ENCODE measurements around the gene CYP26B1. TPM values are rescaled to one million over a fixed set of nuclear protein-coding genes. Genes with fewer than 3 reads are reported as not detected.

CYP26B1 gene
- total RNA-seq, 1 donor from 2014 or later, result 1.2 TPM

GRCh38 chr2:72183016-72183415 lies 35.4 kb upstream of the CYP26B1 start:
- peaks cover under 1% of the 10 kb centered on the region for H3K9me3 Mint-ChIP-seq (ENCODE audit: unreplicated experiment)
- no peak for TF ChIP-seq CTCF (IDR thresholded peaks at IDR 0.05; ENCODE audit: unreplicated experiment)
- H3K27ac Mint-ChIP-seq (ENCODE audit: unreplicated experiment), result no peak overlapping the region
- H3K4me3 Mint-ChIP-seq (ENCODE audit: unreplicated experiment), result no peak overlapping the region
- no peak for DNase-seq (ENCODE audit: low spot score)
- H3K4me1 Mint-ChIP-seq (ENCODE audit: unreplicated experiment), result peaks cover 3% of the 10 kb centered on the region
- H3K27me3 Mint-ChIP-seq (ENCODE audit: unreplicated experiment), result no peaks in the 10 kb centered on the region
- H3K36me3 Mint-ChIP-seq (ENCODE audit: low read depth, unreplicated experiment), result peaks cover 9% of the 10 kb centered on the region

- no peak overlapping the region for H3K27ac Mint-ChIP-seq (ENCODE audit: unreplicated experiment)
- H3K36me3 Mint-ChIP-seq (ENCODE audit: low read depth, unreplicated experiment), result peaks cover 13% of the 10 kb centered on the region
- peaks cover 3% of the 10 kb centered on the region for H3K4me1 Mint-ChIP-seq (ENCODE audit: unreplicated experiment)
- DNase-seq (ENCODE audit: low spot score), result no peak
- no peaks in the 10 kb centered on the region for H3K9me3 Mint-ChIP-seq (ENCODE audit: unreplicated experiment)
- H3K4me3 Mint-ChIP-seq (ENCODE audit: unreplicated experiment), result no peak overlapping the region
- no peak for TF ChIP-seq CTCF (IDR thresholded peaks at IDR 0.05; ENCODE audit: unreplicated experiment)
- no peaks in the 10 kb centered on the region for H3K27me3 Mint-ChIP-seq (ENCODE audit: unreplicated experiment)
Measured at GRCh38 chr2:72182547-72182946, 34.9 kb upstream of the CYP26B1 start.

GRCh38 chr2:72181616-72182015 lies 34.0 kb upstream of the CYP26B1 start:
- no peak for TF ChIP-seq CTCF (IDR thresholded peaks at IDR 0.05; ENCODE audit: unreplicated experiment)
- Mint-ChIP-seq H3K27ac (ENCODE audit: unreplicated experiment) (no peak overlapping the region), H3K36me3 (ENCODE audit: low read depth, unreplicated experiment) (peaks cover 16% of the 10 kb centered on the region), H3K4me1 (ENCODE audit: unreplicated experiment) (peaks cover 3% of the 10 kb centered on the region), H3K9me3 (ENCODE audit: unreplicated experiment) (no peaks in the 10 kb centered on the region), H3K4me3 (ENCODE audit: unreplicated experiment) (no peak overlapping the region), H3K27me3 (ENCODE audit: unreplicated experiment) (no peaks in the 10 kb centered on the region)
- no peak for DNase-seq (ENCODE audit: low spot score)

- Mint-ChIP-seq H3K4me1 (ENCODE audit: unreplicated experiment) (peaks cover 3% of the 10 kb centered on the region), H3K27ac (ENCODE audit: unreplicated experiment) (no peak overlapping the region), H3K36me3 (ENCODE audit: low read depth, unreplicated experiment) (peaks cover 18% of the 10 kb centered on the region), H3K27me3 (ENCODE audit: unreplicated experiment) (no peaks in the 10 kb centered on the region), H3K4me3 (ENCODE audit: unreplicated experiment) (no peak overlapping the region), H3K9me3 (ENCODE audit: unreplicated experiment) (no peaks in the 10 kb centered on the region)
- no peak for TF ChIP-seq CTCF (IDR thresholded peaks at IDR 0.05; ENCODE audit: unreplicated experiment)
- DNase-seq (ENCODE audit: low spot score), result no peak
Measured at GRCh38 chr2:72180351-72180750, 32.7 kb upstream of the CYP26B1 start.

- Mint-ChIP-seq H3K36me3 (ENCODE audit: low read depth, unreplicated experiment) (peaks cover 29% of the 10 kb centered on the region), H3K9me3 (ENCODE audit: unreplicated experiment) (no peaks in the 10 kb centered on the region), H3K4me3 (ENCODE audit: unreplicated experiment) (no peak overlapping the region), H3K27ac (ENCODE audit: unreplicated experiment) (no peak overlapping the region), H3K4me1 (ENCODE audit: unreplicated experiment) (peaks cover 13% of the 10 kb centered on the region), H3K27me3 (ENCODE audit: unreplicated experiment) (peaks cover 2% of the 10 kb centered on the region)
- no peak for DNase-seq (ENCODE audit: low spot score)
- no peak for TF ChIP-seq CTCF (IDR thresholded peaks at IDR 0.05; ENCODE audit: unreplicated experiment)
Measured at GRCh38 chr2:72178551-72178950, 30.9 kb upstream of the CYP26B1 start.
